GM18519 (cell line): ENCODE measurements around the gene ZNF397.
A peak's percentile ranks its signal among the peaks of the same experiment; 100 is the strongest.

Experiments
- ATAC-seq: cut with Tn5 transposase; IDR thresholded peaks from one replicate; pipeline ENCODE4 v1.9.1; 2021; ENCODE audit warnings: mild to moderate bottlenecking, moderate library complexity; ENCODE audit not compliant: unreplicated experiment, low FRiP score

The ZNF397 gene

GRCh38 chr18:35289727-35290093 lies 48.9 kb downstream of the ZNF397 start:
- ATAC-seq, result peak; percentile 6

- ATAC-seq, result peak; percentile 81
Observed at GRCh38 chr18:35290094-35290735, 49.4 kb downstream of the ZNF397 start, which contains the start of gene ZSCAN30. Gene ZSCAN30 (minus strand): TSS chr18:35290229. CDS start chr18:35264352, 25,877 bp downstream.

- no peak for ATAC-seq
Observed at GRCh38 chr18:35291166-35291565, 50.3 kb downstream of the ZNF397 start.

- no peak for ATAC-seq
Observed at GRCh38 chr18:35296060-35296459, 55.2 kb downstream of the ZNF397 start.

- no peak for ATAC-seq
Observed at GRCh38 chr18:35303610-35304009, 62.8 kb downstream of the ZNF397 start.

GRCh38 chr18:35306588-35307250 lies 65.9 kb downstream of the ZNF397 start:
- ATAC-seq, result no peak
